ENCODE data around the gene LZTS3.

GRCh38 chr20:3183896-3184612, 10.7 kb upstream of the LZTS3 start:
- TF ChIP-seq SRF (IDR thresholded peaks at IDR 0.05; ENCODE audit: low read depth in 2 of 2, low read length in 2 of 2), result no peak
- TF ChIP-seq CREB1 (IDR thresholded peaks at IDR 0.05; ENCODE audit: low read depth), result no peak
- TF ChIP-seq TBL1XR1 (IDR thresholded peaks at IDR 0.05; ENCODE audit: low read depth, low read length), result no peak
- TF ChIP-seq SP1 (IDR thresholded peaks at IDR 0.05; ENCODE audit: low read depth, low read length), result no peak
- no peak for TF ChIP-seq POLR2A (IDR thresholded peaks at IDR 0.05; ENCODE audit: low read depth, low read length)
- no peak for TF ChIP-seq EGR1 (IDR thresholded peaks at IDR 0.05; ENCODE audit: borderline replicate concordance in 1 of 2, low read depth in 2 of 2, low read length in 2 of 2)
